Measurements from ENCODE around the gene PCDH9. TPM values are rescaled to one million over a fixed set of nuclear protein-coding genes. Genes with fewer than 3 reads are reported as not detected.

PCDH9 gene
- total and polyA plus RNA-seq, 8 donors: 0.46 to 3.8 (median 1.5) TPM

GRCh38 chr13:66348745-66349690 lies 881.1 kb downstream of the PCDH9 start:
- no peaks in the 10 kb centered on the region for H3K9me3 ChIP-seq
- FAIRE-seq: no peak
- peak; percentile 76 to 88 (median 84) for ATAC-seq
- no peak overlapping the region for H3K27ac ChIP-seq
- intact Hi-C loops (cut with DNase I): no loop called here
- no peaks in the 10 kb centered on the region for H3K36me3 ChIP-seq
- no peak overlapping the region for H3K4me3 ChIP-seq
- no peak for TF ChIP-seq CTCF (IDR thresholded peaks at IDR 0.05)
- no peak for DNase-seq
- no peaks in the 10 kb centered on the region for H3K27me3 ChIP-seq
- 22 to 27% methylated on average over 5 of the region's 5 CpGs for WGBS, 2 donors
- peaks cover 0 to 24% (median 21%) of the 10 kb centered on the region in 3 donors for H3K4me1 ChIP-seq

GRCh38 chr13:66347486-66348117 lies 882.5 kb downstream of the PCDH9 start:
- Histone ChIP-seq H3K27me3 (peaks cover 0 to 4% (median 0%) of the 10 kb centered on the region in 4 donors), H3K9me3 (no peaks in the 10 kb centered on the region), H3K4me1 (peaks cover 0 to 13% (median 12%) of the 10 kb centered on the region in 3 donors), H3K4me3 (no peak overlapping the region), H3K27ac (no peak overlapping the region), H3K36me3 (no peaks in the 10 kb centered on the region)
- no peak for DNase-seq
- no peak for TF ChIP-seq CTCF (IDR thresholded peaks at IDR 0.05)
- intact Hi-C loops (cut with DNase I): no loop called here
- 92 to 96% methylated on average over 4 of the region's 4 CpGs for WGBS, 2 donors
- ATAC-seq: no peak
- FAIRE-seq: no peak

- FAIRE-seq (no peak), ATAC-seq (no peak)
- WGBS, 2 donors: 71 to 79% methylated on average over 8 of the region's 8 CpGs
Observed at GRCh38 chr13:66345971-66346370, 884.2 kb downstream of the PCDH9 start.

DNA sequence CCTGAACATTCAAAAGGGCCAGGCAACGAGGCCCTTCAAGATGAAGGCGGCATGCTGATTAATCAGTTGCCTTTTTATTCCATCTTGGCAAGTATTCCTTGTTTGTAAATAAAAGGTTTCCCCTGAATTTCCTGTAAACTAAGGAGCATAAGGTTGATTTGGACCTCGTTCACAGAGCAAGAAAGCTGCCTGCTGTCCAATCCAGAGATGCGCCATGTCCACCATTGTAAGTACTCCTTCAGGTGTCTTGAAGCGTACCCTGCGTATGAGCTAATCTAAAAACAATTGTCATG lies 884.7 kb downstream of the PCDH9 start:
- ATAC-seq (no peak), FAIRE-seq (no peak), DNase-seq (no peak)
- WGBS, 2 donors: 80 to 89% methylated on average over 6 of the region's 6 CpGs
- Histone ChIP-seq H3K4me3 (no peak overlapping the region), H3K9me3 (no peaks in the 10 kb centered on the region), H3K36me3 (no peaks in the 10 kb centered on the region), H3K4me1 (peaks cover 0 to 13% (median 12%) of the 10 kb centered on the region in 3 donors), H3K27me3 (peaks cover 0 to 5% (median 0%) of the 10 kb centered on the region in 4 donors), H3K27ac (no peak overlapping the region)
- TF ChIP-seq CTCF (IDR thresholded peaks at IDR 0.05): no peak
- intact Hi-C loops (cut with DNase I): no loop called here

More at GRCh38 chr13:66345971-66346370, 884.2 kb downstream of the PCDH9 start:
- TF ChIP-seq CTCF (IDR thresholded peaks at IDR 0.05): no peak
- no peaks in the 10 kb centered on the region for H3K9me3 ChIP-seq
- no peaks in the 10 kb centered on the region for H3K36me3 ChIP-seq
- H3K4me3 ChIP-seq: no peak overlapping the region
- H3K27ac ChIP-seq: no peak overlapping the region
- peaks cover 0 to 13% (median 12%) of the 10 kb centered on the region in 3 donors for H3K4me1 ChIP-seq
- intact Hi-C loops (cut with DNase I): no loop called here
- DNase-seq: no peak
- H3K27me3 ChIP-seq: peaks cover 0 to 5% (median 0%) of the 10 kb centered on the region in 4 donors
